Measurements from ENCODE around the gene VPS13A. TPM values are rescaled to one million over a fixed set of nuclear protein-coding genes. Genes with fewer than 3 reads are reported as not detected.

VPS13A gene
- total RNA-seq, 2 experiments from 2014 or later: 27.0 to 44.6 TPM

DNA sequence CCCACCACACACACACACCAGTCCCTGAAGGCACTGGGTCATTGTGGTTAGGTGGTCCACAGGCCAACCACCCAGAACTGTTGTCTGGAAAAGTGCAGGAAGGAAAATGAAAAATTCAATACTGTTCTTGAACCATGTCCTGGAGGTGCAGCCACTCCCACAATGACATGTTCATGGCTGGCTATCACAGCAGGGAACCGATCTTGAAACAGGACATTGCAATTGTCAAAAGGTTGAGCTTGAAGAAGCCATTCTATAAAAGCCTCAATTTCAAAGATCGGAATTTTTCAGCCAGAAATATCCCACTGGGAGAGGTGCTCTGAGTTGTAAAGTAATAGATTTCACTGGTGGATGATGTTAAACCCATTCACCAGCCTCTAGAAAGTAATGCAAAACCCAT, 252.6 kb downstream of the VPS13A start:
- DNase-seq (ENCODE audit: low spot score): no peak
- ChIA-PET CTCF (ENCODE audit: unreplicated experiment) (no interaction called here), POLR2A (no interaction called here)
- Histone ChIP-seq H2AFZ (ENCODE audit: low read length) (no peak overlapping the region), H3K27ac (ENCODE audit: low read depth, low read length, poor library complexity, severe bottlenecking) (no peak overlapping the region), H3K4me1 (ENCODE audit: insufficient read depth, low read length, poor library complexity, severe bottlenecking) (no peaks in the 10 kb centered on the region), H4K20me1 (ENCODE audit: insufficient read depth, low read length) (no peaks in the 10 kb centered on the region), H3K9me2 (ENCODE audit: insufficient read depth, low read length) (no peaks in the 10 kb centered on the region), H3K4me2 (ENCODE audit: low read length) (no peak overlapping the region), H3K9me3 (ENCODE audit: low read length) (no peaks in the 10 kb centered on the region), H3K4me3 (ENCODE audit: low read depth, low read length, poor library complexity, severe bottlenecking) (no peak overlapping the region), H3K36me3 (ENCODE audit: insufficient read depth, low read length) (no peaks in the 10 kb centered on the region), H3K79me2 (ENCODE audit: insufficient read depth, low read depth, low read length) (no peaks in the 10 kb centered on the region)
- no peak for TF ChIP-seq EZH2phosphoT487 (IDR thresholded peaks at IDR 0.05; ENCODE audit: borderline replicate concordance, low read depth, low read length)
- no TSS peak for BruUV-seq (replicated peaks)
- intact Hi-C loops (cut with micrococcal nuclease; ENCODE audit: unreplicated experiment): no loop called here

DNA sequence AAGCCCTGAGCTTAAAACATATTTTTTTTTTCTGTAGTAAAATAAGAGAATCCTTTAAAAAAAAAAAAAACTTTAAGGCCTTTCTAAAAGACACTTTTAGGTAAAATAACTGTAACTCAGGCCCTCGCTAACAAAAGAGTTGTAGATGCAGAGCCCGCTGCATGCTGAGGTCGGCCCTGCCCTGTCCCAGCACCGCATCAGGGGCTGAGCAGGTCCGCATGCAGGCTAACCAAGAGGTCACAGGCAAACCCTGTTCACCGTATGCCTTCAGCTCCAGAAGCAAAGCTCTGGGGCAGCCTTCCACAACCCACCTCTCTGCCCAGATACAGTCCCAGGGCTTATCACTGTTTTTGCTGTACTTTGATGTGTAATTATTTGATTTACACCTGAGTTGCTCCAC, 254.7 kb downstream of the VPS13A start:
- CTCF ChIA-PET (ENCODE audit: unreplicated experiment): no interaction called here

DNA sequence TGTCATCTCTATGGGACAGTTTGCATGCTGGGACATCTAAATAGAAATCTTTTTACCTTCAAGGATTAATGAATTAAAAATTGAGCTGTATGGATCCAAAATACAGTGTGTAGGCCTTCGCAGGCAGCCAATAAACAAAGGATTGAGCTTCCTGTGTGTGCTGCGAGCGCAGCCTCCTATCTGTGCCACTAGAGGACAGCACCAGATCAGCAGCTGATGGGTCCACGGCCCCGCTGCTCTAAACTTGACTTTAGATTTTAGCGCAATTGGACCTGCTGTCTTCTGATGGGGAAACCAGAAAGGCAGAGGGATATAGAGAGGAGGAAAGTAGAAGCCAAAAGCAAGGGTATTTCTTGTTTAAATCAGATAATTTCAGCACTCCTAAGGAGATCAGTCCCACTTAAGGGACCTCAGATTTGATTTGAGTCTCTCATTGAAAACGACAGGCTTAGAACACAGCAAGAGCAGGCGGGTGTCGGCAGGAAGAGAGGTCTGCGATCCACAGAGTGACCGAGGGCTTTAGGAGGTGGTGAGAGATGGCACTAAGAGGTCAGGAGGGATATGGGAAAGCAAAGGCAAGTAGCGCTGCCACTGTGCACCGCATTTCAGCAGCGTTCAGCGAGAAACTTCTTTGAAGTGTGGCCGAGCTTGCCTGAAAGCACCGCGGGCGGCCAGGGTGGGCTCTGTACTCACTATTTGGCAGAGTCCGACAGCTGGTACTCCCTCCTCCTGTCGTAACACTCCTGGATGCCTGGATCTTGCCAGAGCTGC, 256.5 kb downstream of the VPS13A start:
- H3K4me3 ChIP-seq (ENCODE audit: low read depth, low read length, poor library complexity, severe bottlenecking): no peak overlapping the region
- CTCF ChIA-PET (ENCODE audit: unreplicated experiment): no interaction called here
- H3K4me2 ChIP-seq (ENCODE audit: low read length): no peak overlapping the region
- TF ChIP-seq EZH2phosphoT487 (IDR thresholded peaks at IDR 0.05; ENCODE audit: borderline replicate concordance, low read depth, low read length): no peak
- TF ChIP-seq, protein P1, sequence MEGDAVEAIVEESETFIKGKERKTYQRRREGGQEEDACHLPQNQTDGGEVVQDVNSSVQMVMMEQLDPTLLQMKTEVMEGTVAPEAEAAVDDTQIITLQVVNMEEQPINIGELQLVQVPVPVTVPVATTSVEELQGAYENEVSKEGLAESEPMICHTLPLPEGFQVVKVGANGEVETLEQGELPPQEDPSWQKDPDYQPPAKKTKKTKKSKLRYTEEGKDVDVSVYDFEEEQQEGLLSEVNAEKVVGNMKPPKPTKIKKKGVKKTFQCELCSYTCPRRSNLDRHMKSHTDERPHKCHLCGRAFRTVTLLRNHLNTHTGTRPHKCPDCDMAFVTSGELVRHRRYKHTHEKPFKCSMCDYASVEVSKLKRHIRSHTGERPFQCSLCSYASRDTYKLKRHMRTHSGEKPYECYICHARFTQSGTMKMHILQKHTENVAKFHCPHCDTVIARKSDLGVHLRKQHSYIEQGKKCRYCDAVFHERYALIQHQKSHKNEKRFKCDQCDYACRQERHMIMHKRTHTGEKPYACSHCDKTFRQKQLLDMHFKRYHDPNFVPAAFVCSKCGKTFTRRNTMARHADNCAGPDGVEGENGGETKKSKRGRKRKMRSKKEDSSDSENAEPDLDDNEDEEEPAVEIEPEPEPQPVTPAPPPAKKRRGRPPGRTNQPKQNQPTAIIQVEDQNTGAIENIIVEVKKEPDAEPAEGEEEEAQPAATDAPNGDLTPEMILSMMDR (conservative IDR thresholded peaks at IDR 0.05; ENCODE audit: low read length): peak; percentile 87
- H3K27ac ChIP-seq (ENCODE audit: low read depth, low read length, poor library complexity, severe bottlenecking): no peak overlapping the region
- DNase-seq (ENCODE audit: low spot score): peak; percentile 42
- BruUV-seq (replicated peaks): no TSS peak
- no peaks in the 10 kb centered on the region for H3K9me3 ChIP-seq (ENCODE audit: low read length)
- H3K9me2 ChIP-seq (ENCODE audit: insufficient read depth, low read length): no peaks in the 10 kb centered on the region
- POLR2A ChIA-PET: interaction anchor here (0.6 kb wide), 1 partner anchor 425 kb away, joined by 6 read pairs; no protein-coding TSS in a partner anchor
- H3K4me1 ChIP-seq (ENCODE audit: insufficient read depth, low read length, poor library complexity, severe bottlenecking): no peaks in the 10 kb centered on the region
- no peaks in the 10 kb centered on the region for H4K20me1 ChIP-seq (ENCODE audit: insufficient read depth, low read length)
- H3K36me3 ChIP-seq (ENCODE audit: insufficient read depth, low read length): no peaks in the 10 kb centered on the region
- H2AFZ ChIP-seq (ENCODE audit: low read length): no peak overlapping the region
- H3K79me2 ChIP-seq (ENCODE audit: insufficient read depth, low read depth, low read length): no peaks in the 10 kb centered on the region
- intact Hi-C loops (cut with micrococcal nuclease; ENCODE audit: unreplicated experiment): no loop called here

More for the DNA sequence above, 254.7 kb downstream of the VPS13A start:
- H4K20me1 ChIP-seq (ENCODE audit: insufficient read depth, low read length): no peaks in the 10 kb centered on the region
- POLR2A ChIA-PET: interaction anchor here (0.6 kb wide), 2 partner anchors 673 to 693 kb away, joined by 3 read pairs; no protein-coding TSS in a partner anchor
- no peak for DNase-seq (ENCODE audit: low spot score)
- H3K9me3 ChIP-seq (ENCODE audit: low read length): no peaks in the 10 kb centered on the region
- no peak overlapping the region for H3K4me2 ChIP-seq (ENCODE audit: low read length)
- H3K9me2 ChIP-seq (ENCODE audit: insufficient read depth, low read length): no peaks in the 10 kb centered on the region
- TF ChIP-seq, protein P1 (conservative IDR thresholded peaks at IDR 0.05; ENCODE audit: low read length): no peak
- TF ChIP-seq EZH2phosphoT487 (IDR thresholded peaks at IDR 0.05; ENCODE audit: borderline replicate concordance, low read depth, low read length): no peak
- no peak overlapping the region for H2AFZ ChIP-seq (ENCODE audit: low read length)
- no peaks in the 10 kb centered on the region for H3K4me1 ChIP-seq (ENCODE audit: insufficient read depth, low read length, poor library complexity, severe bottlenecking)
- H3K79me2 ChIP-seq (ENCODE audit: insufficient read depth, low read depth, low read length): no peaks in the 10 kb centered on the region
- intact Hi-C loops (cut with micrococcal nuclease; ENCODE audit: unreplicated experiment): no loop called here
- H3K36me3 ChIP-seq (ENCODE audit: insufficient read depth, low read length): no peaks in the 10 kb centered on the region
- no peak overlapping the region for H3K4me3 ChIP-seq (ENCODE audit: low read depth, low read length, poor library complexity, severe bottlenecking)
- BruUV-seq (replicated peaks): no TSS peak
- no peak overlapping the region for H3K27ac ChIP-seq (ENCODE audit: low read depth, low read length, poor library complexity, severe bottlenecking)
